HG03378 (cell line): Measurements from ENCODE around the gene PSMD11.
"Not testable (repeated sequence)": the region's sequence is repeated elsewhere in the genome, so short reads cannot be mapped to it uniquely, and the experiment has no call there.

ENCODE experiments used
- ATAC-seq: cut with Tn5 transposase; IDR thresholded peaks from one replicate; pipeline ENCODE4 v1.9.1; 2021; ENCODE audit warnings: mild to moderate bottlenecking, moderate library complexity; ENCODE audit not compliant: unreplicated experiment

Gene PSMD11

GRCh38 chr17:32444301-32445073 lies at the start of gene PSMD11:
Gene PSMD11, plus strand, starts transcription at chr17:32444510. Its CDS starts 14 bp downstream, at chr17:32444524.
- peak; percentile 75 for ATAC-seq

GRCh38 chr17:32396343-32396742 lies 48.0 kb upstream of the PSMD11 start:
- ATAC-seq = no peak

- ATAC-seq = no peak
These were observed 45.4 kb upstream of the PSMD11 start for GRCh38 chr17:32398946-32399345.

- ATAC-seq = not testable (repeated sequence)
These were observed 34.2 kb upstream of the PSMD11 start for GRCh38 chr17:32410085-32410484.

- no peak for ATAC-seq
These were observed 17.4 kb upstream of the PSMD11 start for GRCh38 chr17:32426894-32427293.

GRCh38 chr17:32429598-32429997 lies 14.7 kb upstream of the PSMD11 start:
- ATAC-seq = no peak

GRCh38 chr17:32440722-32441121 lies 3.6 kb upstream of the PSMD11 start:
- no peak for ATAC-seq

GRCh38 chr17:32441886-32442285 lies 2.4 kb upstream of the PSMD11 start:
- no peak for ATAC-seq

- ATAC-seq = no peak
These were observed 446 bp upstream of the PSMD11 start for GRCh38 chr17:32443827-32444300.

GRCh38 chr17:32445074-32445415 lies 735 bp downstream of the PSMD11 start:
- peak; percentile 21 for ATAC-seq

- no peak for ATAC-seq
These were observed 1.2 kb downstream of the PSMD11 start for GRCh38 chr17:32445497-32445896.

- no peak for ATAC-seq
These were observed 1.7 kb downstream of the PSMD11 start for GRCh38 chr17:32445971-32446370.

- no peak for ATAC-seq
These were observed 2.6 kb downstream of the PSMD11 start for GRCh38 chr17:32446949-32447348.

- no peak for ATAC-seq
These were observed 5.7 kb downstream of the PSMD11 start for GRCh38 chr17:32449963-32450362.

- ATAC-seq = not testable (repeated sequence)
These were observed 6.1 kb downstream of the PSMD11 start for GRCh38 chr17:32450379-32450778.

GRCh38 chr17:32451879-32452278 lies 7.6 kb downstream of the PSMD11 start:
- no peak for ATAC-seq

GRCh38 chr17:32452281-32452680 lies 8.0 kb downstream of the PSMD11 start:
- no peak for ATAC-seq

- no peak for ATAC-seq
These were observed 9.1 kb downstream of the PSMD11 start for GRCh38 chr17:32453370-32453769.

- no peak for ATAC-seq
These were observed 14.1 kb downstream of the PSMD11 start for GRCh38 chr17:32458371-32458770.

- ATAC-seq = no peak
These were observed 15.7 kb downstream of the PSMD11 start for GRCh38 chr17:32460054-32460453.

- no peak for ATAC-seq
These were observed 17.2 kb downstream of the PSMD11 start for GRCh38 chr17:32461498-32461852.

GRCh38 chr17:32461853-32462617 lies 17.7 kb downstream of the PSMD11 start:
- no peak for ATAC-seq
